Measurements from ENCODE around the gene BLVRA.

- TF ChIP-seq POLR2A (IDR thresholded peaks at IDR 0.05) (no peak), POLR2AphosphoS5 (IDR thresholded peaks at IDR 0.05) (no peak), CTCF (IDR thresholded peaks at IDR 0.05) (no peak), EP300 (IDR thresholded peaks at IDR 0.05) (no peak)
These were observed 97.8 kb downstream of the BLVRA start for GRCh38 chr7:43856316-43856715.
